MCF 10A (cell line): ENCODE results near the gene CTDSPL. TPM values are rescaled to one million over a fixed set of nuclear protein-coding genes. Genes with fewer than 3 reads are reported as not detected.

ENCODE experiments used
- BruUV-seq: library from RNA; stranded (reverse); fragments of 400-500 nt; replicated peaks from 2 replicates; lab custom pipeline; 2021; lab: Mats Ljungman, UMichigan
- CTCF ChIA-PET: fragments of 300-600 bp; sonication (Branson Sonifier 250); formaldehyde crosslinking; extraction: SDS; loops from one replicate; lab custom pipeline; 2021; ENCODE audit warnings: antibody characterized with exemption, inconsistent platforms; lab: Yijun Ruan, JAX
- POLR2A ChIA-PET: fragments of 300-600, 350-650 bp; sonication (Branson Sonifier 250); formaldehyde crosslinking; extraction: SDS; loops from one replicate; lab custom pipeline; 2020; ENCODE audit warnings: antibody characterized with exemption, inconsistent platforms; lab: Yijun Ruan, JAX
- DNase-seq: peaks from one replicate; pipeline ENCODE4 v3.0.0-alpha.2; 2018; ENCODE audit not compliant: unreplicated experiment
- H3K27ac Mint-ChIP-seq: one replicate; pipeline ENCODE4 v1.8.0; 2022; ENCODE audit warnings: mild to moderate bottlenecking, low read depth, mixed read lengths; ENCODE audit not compliant: unreplicated experiment
- H3K27me3 Mint-ChIP-seq: one replicate; pipeline ENCODE4 v1.8.0; 2022; ENCODE audit warnings: mixed read lengths; ENCODE audit not compliant: insufficient read depth, unreplicated experiment
- H3K36me3 Mint-ChIP-seq: one replicate; pipeline ENCODE4 v1.8.0; 2022; ENCODE audit warnings: mild to moderate bottlenecking, moderate library complexity, mixed read lengths; ENCODE audit not compliant: insufficient read depth, unreplicated experiment
- H3K4me1 Mint-ChIP-seq: one replicate; pipeline ENCODE4 v1.8.0; 2022; ENCODE audit warnings: mixed read lengths; ENCODE audit not compliant: insufficient read depth, unreplicated experiment
- H3K4me3 Mint-ChIP-seq: one replicate; pipeline ENCODE4 v1.8.0; 2022; ENCODE audit warnings: mild to moderate bottlenecking, moderate library complexity, mixed read lengths; ENCODE audit not compliant: unreplicated experiment
- H3K9me3 Mint-ChIP-seq: one replicate; pipeline ENCODE4 v1.8.0; 2022; ENCODE audit warnings: mixed read lengths; ENCODE audit not compliant: unreplicated experiment
- CTCF ChIP-seq: fragments of 200-600 bp; IDR thresholded peaks from one replicate; pipeline ENCODE4 v1.8.0; 2022; ENCODE audit warnings: antibody characterized with exemption, mild to moderate bottlenecking; ENCODE audit not compliant: unreplicated experiment
- intact Hi-C: fragments of 100-400 bp; cut with micrococcal nuclease; formaldehyde crosslinking; loops from 2 replicates; pipeline ENCODE4 v1.14.1; 2022
- total RNA-seq: library from RNA; stranded (reverse); gene quantifications from 2 replicates; pipeline ENCODE4 v1.2.3, GENCODE V29; 2022

Gene CTDSPL
- total RNA-seq, 1 experiment from 2014 or later: 38.8 TPM

GRCh38 chr3:37923569-37924040 lies 61.9 kb downstream of the CTDSPL start:
- no peak for TF ChIP-seq CTCF
- no TSS peak for BruUV-seq
- Mint-ChIP-seq H3K4me3 (no peak overlapping the region), H3K27ac (no peak overlapping the region), H3K4me1 (peaks cover 35% of the 10 kb centered on the region), H3K27me3 (no peaks in the 10 kb centered on the region), H3K9me3 (no peaks in the 10 kb centered on the region), H3K36me3 (peaks cover 18% of the 10 kb centered on the region)
- DNase-seq: no peak
- intact Hi-C loops: no loop called here
- ChIA-PET CTCF (interaction anchor here (0.6 kb wide), 1 partner anchor 565 kb away, joined by 3 read pairs; no protein-coding TSS in a partner anchor), POLR2A (interaction anchor here (1.5 to 1.6 kb wide), 2 partner anchors 22 to 57 kb away, joined by 3 to 12 read pairs; no protein-coding TSS in a partner anchor)

- intact Hi-C loops: no loop called here
- ChIA-PET CTCF (no interaction called here), POLR2A (interaction anchor here (0.6 to 0.7 kb wide), 2 partner anchors 40 to 102 kb away, joined by 3 read pairs; no protein-coding TSS in a partner anchor)
- no peak for DNase-seq
- Mint-ChIP-seq H3K4me1 (peaks cover 35% of the 10 kb centered on the region), H3K27me3 (no peaks in the 10 kb centered on the region), H3K27ac (no peak overlapping the region), H3K36me3 (peaks cover 13% of the 10 kb centered on the region), H3K9me3 (peaks cover 5% of the 10 kb centered on the region), H3K4me3 (no peak overlapping the region)
- BruUV-seq: no TSS peak
- TF ChIP-seq CTCF: no peak
These were observed 62.8 kb downstream of the CTDSPL start for GRCh38 chr3:37924453-37924852.

- no TSS peak for BruUV-seq
- peaks cover 35% of the 10 kb centered on the region for H3K4me1 Mint-ChIP-seq
- peaks cover 7% of the 10 kb centered on the region for H3K9me3 Mint-ChIP-seq
- DNase-seq: no peak
- H3K27ac Mint-ChIP-seq: no peak overlapping the region
- intact Hi-C loops: no loop called here
- H3K4me3 Mint-ChIP-seq: no peak overlapping the region
- H3K27me3 Mint-ChIP-seq: no peaks in the 10 kb centered on the region
- CTCF ChIA-PET: interaction anchor here (0.5 to 1.5 kb wide), 2 partner anchors 42 to 379 kb away, joined by 3 to 6 read pairs; no protein-coding TSS in a partner anchor
- POLR2A ChIA-PET: interaction anchor here (0.6 kb wide), 1 partner anchor 40 kb away, joined by 3 read pairs; no protein-coding TSS in a partner anchor
- peaks cover 7% of the 10 kb centered on the region for H3K36me3 Mint-ChIP-seq
- no peak for TF ChIP-seq CTCF
These were observed 63.5 kb downstream of the CTDSPL start for GRCh38 chr3:37925157-37925556.

GRCh38 chr3:37926611-37927010 lies 64.9 kb downstream of the CTDSPL start:
- H3K9me3 Mint-ChIP-seq: peaks cover 7% of the 10 kb centered on the region
- H3K4me3 Mint-ChIP-seq: no peak overlapping the region
- no TSS peak for BruUV-seq
- H3K27ac Mint-ChIP-seq: no peak overlapping the region
- POLR2A ChIA-PET: interaction anchor here (0.9 to 1.2 kb wide), 2 partner anchors 20 to 34 kb away, joined by 3 read pairs; no protein-coding TSS in a partner anchor
- intact Hi-C loops: no loop called here
- H3K27me3 Mint-ChIP-seq: no peaks in the 10 kb centered on the region
- peaks cover 7% of the 10 kb centered on the region for H3K36me3 Mint-ChIP-seq
- DNase-seq: no peak
- CTCF ChIA-PET: interaction anchor here (1.5 kb wide), 1 partner anchor 41 kb away, joined by 6 read pairs; no protein-coding TSS in a partner anchor
- peaks cover 47% of the 10 kb centered on the region for H3K4me1 Mint-ChIP-seq
- no peak for TF ChIP-seq CTCF
